OCI-LY1 (cell line): Measurements from ENCODE around the gene FRAS1.

ENCODE experiments used
- CTCF ChIP-seq: fragments of 200-600 bp; sonication (generic), shearing (Covaris generic); IDR thresholded peaks from 2 replicates; pipeline ENCODE4 v1.5.1; 2017; ENCODE audit warnings: mild to moderate bottlenecking, antibody characterized with exemption, low read length, moderate library complexity, mixed read lengths
- EZH2 ChIP-seq: fragments of 200-600 bp; sonication (generic), shearing (Covaris generic); IDR thresholded peaks from 2 replicates; pipeline ENCODE4 v1.8.0; 2017; ENCODE audit warnings: borderline replicate concordance, mixed run types, mild to moderate bottlenecking, antibody characterized with exemption, low read length, moderate library complexity, mixed read lengths

- TF ChIP-seq CTCF: no peak
- no peak for TF ChIP-seq EZH2
These were observed 24.7 kb upstream of the FRAS1 start for GRCh38 chr4:78032446-78032845.
